Activated naive CD4-positive, alpha-beta T cell treated with anti-CD3 and anti-CD28 coated beads for 36 hours (primary cell): ENCODE data around the gene IL17REL. TPM values are rescaled to one million over a fixed set of nuclear protein-coding genes. Genes with fewer than 3 reads are reported as not detected.

ENCODE experiments used
- CTCF ChIA-PET: fragments of 350-600 bp; sonication (Branson Sonifier 250); formaldehyde crosslinking; loops from one replicate; lab custom pipeline; 2021; ENCODE audit warnings: antibody characterized with exemption; lab: Charles Lee
- DNase-seq: peaks from one replicate; pipeline ENCODE4 v3.0.0-alpha.2; 2020
- H3K27ac Mint-ChIP-seq: one replicate; pipeline ENCODE4 v1.8.0; 2021; ENCODE audit warnings: mild to moderate bottlenecking, mixed read lengths
- H3K27me3 Mint-ChIP-seq: one replicate; pipeline ENCODE4 v1.8.0; 2021; ENCODE audit warnings: low read depth, mixed read lengths
- H3K36me3 Mint-ChIP-seq: one replicate; pipeline ENCODE4 v1.8.0; 2021; ENCODE audit warnings: low read depth, mixed read lengths
- H3K4me1 Mint-ChIP-seq: one replicate; pipeline ENCODE4 v1.8.0; 2021; ENCODE audit warnings: low read depth, mixed read lengths
- H3K4me3 Mint-ChIP-seq: one replicate; pipeline ENCODE4 v1.8.0; 2021; ENCODE audit warnings: mild to moderate bottlenecking, moderate library complexity, mixed read lengths
- H3K9me3 Mint-ChIP-seq: one replicate; pipeline ENCODE4 v1.8.0; 2021; ENCODE audit warnings: mixed read lengths
- intact Hi-C: fragments of 100-400 bp; cut with micrococcal nuclease; formaldehyde crosslinking; loops from one replicate; pipeline ENCODE4 v1.15.1; 2023
- total RNA-seq, 2 experiments: library from RNA; stranded (reverse); gene quantifications; one replicate each; pipeline ENCODE4 v1.2.3, GENCODE V29; 2021

The IL17REL gene
- total RNA-seq, 2 experiments from 2014 or later = 0.12 to 0.15 TPM

- intact Hi-C loops = no loop called here
- no peak overlapping the region for H3K4me3 Mint-ChIP-seq
- H3K4me1 Mint-ChIP-seq = peaks cover 9% of the 10 kb centered on the region
- CTCF ChIA-PET = interaction anchor here (1.5 to 1.9 kb wide), 2 partner anchors 8 to 17 kb away, joined by 4 to 5 read pairs; no protein-coding TSS in a partner anchor
- no peak overlapping the region for H3K27ac Mint-ChIP-seq
- H3K36me3 Mint-ChIP-seq = no peaks in the 10 kb centered on the region
- H3K27me3 Mint-ChIP-seq = peaks cover 6% of the 10 kb centered on the region
- DNase-seq = no peak
- no peaks in the 10 kb centered on the region for H3K9me3 Mint-ChIP-seq
Observed at GRCh38 chr22:50001388-50002231, 11.0 kb downstream of the IL17REL start.

- CTCF ChIA-PET = interaction anchor here (1.2 kb wide), 1 partner anchor 10 kb away, joined by 3 read pairs; no protein-coding TSS in a partner anchor
- Mint-ChIP-seq H3K36me3 (no peaks in the 10 kb centered on the region), H3K27me3 (peaks cover 6% of the 10 kb centered on the region), H3K9me3 (no peaks in the 10 kb centered on the region), H3K4me1 (peaks cover 9% of the 10 kb centered on the region), H3K27ac (no peak overlapping the region), H3K4me3 (no peak overlapping the region)
- intact Hi-C loops = no loop called here
- no peak for DNase-seq
Observed at GRCh38 chr22:50000587-50001387, 11.8 kb downstream of the IL17REL start.

DNA sequence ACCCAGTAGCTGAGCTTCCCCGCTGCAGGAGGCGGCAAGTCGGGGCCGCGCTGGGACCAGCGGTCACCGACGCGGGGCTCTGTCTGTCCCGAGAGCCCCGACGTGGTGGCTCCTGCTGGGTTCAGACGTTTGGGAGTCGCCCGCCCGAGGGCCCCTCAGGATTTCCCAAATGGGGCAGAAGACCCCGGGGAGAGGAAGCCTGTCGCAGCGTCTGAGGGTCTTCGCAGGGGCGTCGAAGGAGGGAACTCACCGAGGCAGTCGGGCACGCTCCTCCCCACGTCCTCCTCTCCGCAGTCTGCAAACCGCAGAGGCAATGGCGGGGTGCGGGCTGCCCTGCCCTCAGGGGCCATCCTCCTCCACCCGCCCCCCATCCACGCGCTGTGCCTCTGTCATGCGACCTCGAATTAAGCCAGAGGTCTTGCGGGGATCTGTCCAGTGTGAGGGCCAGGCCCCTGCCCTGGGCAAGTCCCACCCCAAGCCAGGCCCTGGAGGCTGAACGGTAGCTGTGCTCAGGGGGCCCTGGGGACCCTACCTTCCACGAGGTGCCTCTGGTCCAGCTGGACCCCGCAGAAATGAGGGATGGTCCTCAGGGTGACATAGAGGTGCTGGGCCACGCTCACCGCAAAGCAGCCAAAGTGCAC lies 12.5 kb downstream of the IL17REL start:
- intact Hi-C loops = no loop called here
- no peaks in the 10 kb centered on the region for H3K36me3 Mint-ChIP-seq
- no peak overlapping the region for H3K4me3 Mint-ChIP-seq
- peaks cover 6% of the 10 kb centered on the region for H3K27me3 Mint-ChIP-seq
- H3K4me1 Mint-ChIP-seq = peaks cover 7% of the 10 kb centered on the region
- H3K9me3 Mint-ChIP-seq = no peaks in the 10 kb centered on the region
- no peak overlapping the region for H3K27ac Mint-ChIP-seq
- no peak for DNase-seq
- CTCF ChIA-PET = interaction anchor here (1.2 kb wide), 1 partner anchor 9 kb away, joined by 3 read pairs; no protein-coding TSS in a partner anchor

GRCh38 chr22:49999063-49999945 lies 13.3 kb downstream of the IL17REL start:
- Mint-ChIP-seq H3K36me3 (no peaks in the 10 kb centered on the region), H3K27ac (no peak overlapping the region), H3K27me3 (peaks cover 6% of the 10 kb centered on the region), H3K4me1 (peaks cover 2% of the 10 kb centered on the region), H3K4me3 (no peak overlapping the region), H3K9me3 (no peaks in the 10 kb centered on the region)
- intact Hi-C loops = no loop called here
- CTCF ChIA-PET = no interaction called here
- DNase-seq = no peak

GRCh38 chr22:49998718-49999062 lies 13.9 kb downstream of the IL17REL start:
- no peak overlapping the region for H3K4me3 Mint-ChIP-seq
- CTCF ChIA-PET = no interaction called here
- intact Hi-C loops = no loop called here
- H3K27ac Mint-ChIP-seq = no peak overlapping the region
- DNase-seq = no peak
- peaks cover 2% of the 10 kb centered on the region for H3K4me1 Mint-ChIP-seq
- peaks cover 6% of the 10 kb centered on the region for H3K27me3 Mint-ChIP-seq
- no peaks in the 10 kb centered on the region for H3K9me3 Mint-ChIP-seq
- H3K36me3 Mint-ChIP-seq = no peaks in the 10 kb centered on the region

- peaks cover 6% of the 10 kb centered on the region for H3K4me1 Mint-ChIP-seq
- no peak for DNase-seq
- no peak overlapping the region for H3K4me3 Mint-ChIP-seq
- H3K27ac Mint-ChIP-seq = no peak overlapping the region
- peaks cover 6% of the 10 kb centered on the region for H3K27me3 Mint-ChIP-seq
- no peaks in the 10 kb centered on the region for H3K36me3 Mint-ChIP-seq
- CTCF ChIA-PET = no interaction called here
- H3K9me3 Mint-ChIP-seq = no peaks in the 10 kb centered on the region
- intact Hi-C loops = no loop called here
Observed at GRCh38 chr22:49997932-49998717, 14.4 kb downstream of the IL17REL start.

GRCh38 chr22:49997251-49997599 lies 15.3 kb downstream of the IL17REL start:
- no peak overlapping the region for H3K27ac Mint-ChIP-seq
- H3K9me3 Mint-ChIP-seq = no peaks in the 10 kb centered on the region
- peaks cover 2% of the 10 kb centered on the region for H3K36me3 Mint-ChIP-seq
- intact Hi-C loops = no loop called here
- no peak overlapping the region for H3K4me3 Mint-ChIP-seq
- H3K4me1 Mint-ChIP-seq = peaks cover 6% of the 10 kb centered on the region
- CTCF ChIA-PET = interaction anchor here (5.6 kb wide), 1 partner anchor 33 kb away, joined by 68 read pairs; no protein-coding TSS in a partner anchor
- H3K27me3 Mint-ChIP-seq = peaks cover 6% of the 10 kb centered on the region
- DNase-seq = no peak

DNA sequence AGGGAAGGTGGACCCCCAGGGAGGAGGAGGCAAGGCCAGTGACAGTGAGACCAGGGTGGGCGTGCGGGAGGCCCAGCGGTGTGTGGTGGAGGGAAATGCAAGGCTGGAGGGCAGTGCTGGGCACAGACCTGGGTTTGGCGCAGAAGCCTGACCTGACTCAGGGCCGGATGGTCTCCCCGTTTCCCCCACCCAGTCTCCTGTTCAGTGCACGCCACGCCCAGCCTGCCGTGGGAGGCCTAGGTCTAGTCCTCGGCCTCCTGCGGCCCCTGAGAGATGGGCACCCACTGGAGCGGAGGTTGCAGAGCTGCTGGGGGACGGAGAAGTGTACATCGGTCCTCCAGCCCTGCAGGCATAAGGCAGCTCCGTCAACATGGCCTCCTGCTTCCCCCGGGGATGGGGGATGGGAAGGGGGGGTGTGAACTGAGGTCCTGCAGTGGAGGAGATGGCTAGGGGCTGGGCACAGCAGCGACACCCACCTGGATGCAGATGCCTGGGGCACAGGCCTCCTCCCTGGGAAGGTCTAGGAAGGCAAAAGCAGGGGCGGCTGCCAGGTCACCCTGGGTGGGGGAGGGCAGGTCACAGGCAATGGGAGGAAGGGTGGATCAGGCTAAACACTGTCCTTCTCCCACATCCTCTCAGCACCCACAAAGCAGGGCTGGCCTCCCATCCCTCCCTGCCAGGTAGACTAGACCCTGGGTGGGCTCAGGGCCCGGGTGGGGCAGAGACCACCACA lies 15.9 kb downstream of the IL17REL start:
- H3K4me1 Mint-ChIP-seq = peaks cover 6% of the 10 kb centered on the region
- no peak overlapping the region for H3K4me3 Mint-ChIP-seq
- CTCF ChIA-PET = interaction anchor here (1.0 to 5.6 kb wide), 3 partner anchors 9 to 33 kb away, joined by 5 to 68 read pairs (median 22); no protein-coding TSS in a partner anchor
- peaks cover 2% of the 10 kb centered on the region for H3K36me3 Mint-ChIP-seq
- peaks cover 6% of the 10 kb centered on the region for H3K27me3 Mint-ChIP-seq
- H3K27ac Mint-ChIP-seq = no peak overlapping the region
- DNase-seq = no peak
- H3K9me3 Mint-ChIP-seq = peaks cover 2% of the 10 kb centered on the region
- intact Hi-C loops = no loop called here

- H3K36me3 Mint-ChIP-seq = peaks cover 4% of the 10 kb centered on the region
- H3K27ac Mint-ChIP-seq = no peak overlapping the region
- peaks cover 6% of the 10 kb centered on the region for H3K27me3 Mint-ChIP-seq
- H3K9me3 Mint-ChIP-seq = peaks cover 6% of the 10 kb centered on the region
- no peak for DNase-seq
- intact Hi-C loops = no loop called here
- H3K4me3 Mint-ChIP-seq = no peak overlapping the region
- CTCF ChIA-PET = interaction anchor here (1.0 to 5.6 kb wide), 3 partner anchors 10 to 34 kb away, joined by 5 to 68 read pairs (median 22); no protein-coding TSS in a partner anchor
- peaks cover 6% of the 10 kb centered on the region for H3K4me1 Mint-ChIP-seq
Observed at GRCh38 chr22:49996119-49996517, 16.4 kb downstream of the IL17REL start.

DNA sequence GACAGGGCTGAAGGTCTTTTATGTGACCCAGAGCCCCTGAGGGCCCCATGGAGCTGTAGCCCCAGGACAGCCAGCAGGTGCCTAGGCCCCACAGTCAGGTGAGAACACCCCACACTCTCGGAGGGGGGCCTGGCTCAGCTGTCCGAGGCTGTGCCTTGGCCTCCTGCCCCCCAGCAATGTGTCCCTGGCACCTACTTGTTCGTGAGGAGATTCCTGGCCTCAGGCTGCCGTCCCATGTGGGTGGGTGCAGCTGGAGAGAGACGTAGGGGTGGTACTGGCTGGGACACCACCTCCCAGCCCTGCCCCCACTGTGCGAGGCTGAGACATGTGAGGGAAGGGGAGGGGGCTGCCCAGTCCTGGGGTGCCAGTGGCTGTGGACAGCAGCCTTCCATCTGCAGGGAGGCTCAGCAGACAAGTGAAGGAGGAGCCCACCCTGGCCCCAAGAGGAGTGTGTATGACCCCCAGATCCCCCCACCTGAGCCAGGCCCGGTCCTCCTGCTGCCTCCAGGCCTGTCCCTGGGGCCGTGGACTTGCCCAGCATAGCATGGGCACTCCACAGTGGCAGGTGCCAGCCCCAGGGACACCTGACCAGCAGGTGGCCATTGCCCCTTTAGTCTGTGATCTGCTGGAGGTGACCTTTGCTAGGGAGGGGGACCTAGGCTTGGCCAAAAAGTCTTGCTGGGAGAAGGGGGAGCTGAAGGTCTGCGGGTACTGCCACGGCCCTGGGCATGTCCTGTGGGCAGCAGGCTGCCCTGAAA lies 17.0 kb downstream of the IL17REL start:
- CTCF ChIA-PET = interaction anchor here (1.0 to 5.6 kb wide), 4 partner anchors 10 to 35 kb away, joined by 5 to 68 read pairs (median 24); no protein-coding TSS in a partner anchor
- no peak overlapping the region for H3K4me3 Mint-ChIP-seq
- H3K36me3 Mint-ChIP-seq = peaks cover 4% of the 10 kb centered on the region
- no peak for DNase-seq
- peaks cover 6% of the 10 kb centered on the region for H3K27me3 Mint-ChIP-seq
- H3K27ac Mint-ChIP-seq = no peak overlapping the region
- H3K4me1 Mint-ChIP-seq = peaks cover 6% of the 10 kb centered on the region
- intact Hi-C loops = no loop called here
- peaks cover 11% of the 10 kb centered on the region for H3K9me3 Mint-ChIP-seq
